Activated T-helper 2 cell treated with anti-CD3 and anti-CD28 coated beads, Interferon-gamma antibody, Interleukin-2, Interleukin-4, amounts not matched to agents 10 μg/mL and 5 μg/mL and 100 μg/mL, durations not matched to agents 14 hours and 24 hours and 36 hours (primary cell): ENCODE results near the gene COG5. TPM values are rescaled to one million over a fixed set of nuclear protein-coding genes. Genes with fewer than 3 reads are reported as not detected.

Experiments used
- DNase-seq: peaks from one replicate; pipeline ENCODE4 v3.0.0; 2021; ENCODE audit warnings: low spot score
- H3K27ac Mint-ChIP-seq: one replicate; pipeline ENCODE4 v1.8.0; 2021; ENCODE audit warnings: mixed read lengths
- H3K27me3 Mint-ChIP-seq: one replicate; pipeline ENCODE4 v1.8.0; 2021; ENCODE audit warnings: low read depth, mixed read lengths
- H3K36me3 Mint-ChIP-seq: one replicate; pipeline ENCODE4 v1.8.0; 2021; ENCODE audit warnings: low read depth, mixed read lengths
- H3K4me1 Mint-ChIP-seq: one replicate; pipeline ENCODE4 v1.8.0; 2021; ENCODE audit warnings: low read depth, mixed read lengths
- H3K4me3 Mint-ChIP-seq: one replicate; pipeline ENCODE4 v1.8.0; 2021; ENCODE audit warnings: low read depth, mild to moderate bottlenecking, moderate library complexity, mixed read lengths
- H3K9me3 Mint-ChIP-seq: one replicate; pipeline ENCODE4 v1.8.0; 2021; ENCODE audit warnings: mixed read lengths
- intact Hi-C: fragments of 100-400 bp; cut with micrococcal nuclease; formaldehyde crosslinking; loops from one replicate; pipeline ENCODE4 v1.15.1; 2023
- total RNA-seq: library from RNA; stranded (reverse); gene quantifications from 2 replicates; pipeline ENCODE4 v1.2.3, GENCODE V29; 2022

The COG5 gene
- total RNA-seq, 1 donor from 2014 or later = 35.2 TPM

DNA sequence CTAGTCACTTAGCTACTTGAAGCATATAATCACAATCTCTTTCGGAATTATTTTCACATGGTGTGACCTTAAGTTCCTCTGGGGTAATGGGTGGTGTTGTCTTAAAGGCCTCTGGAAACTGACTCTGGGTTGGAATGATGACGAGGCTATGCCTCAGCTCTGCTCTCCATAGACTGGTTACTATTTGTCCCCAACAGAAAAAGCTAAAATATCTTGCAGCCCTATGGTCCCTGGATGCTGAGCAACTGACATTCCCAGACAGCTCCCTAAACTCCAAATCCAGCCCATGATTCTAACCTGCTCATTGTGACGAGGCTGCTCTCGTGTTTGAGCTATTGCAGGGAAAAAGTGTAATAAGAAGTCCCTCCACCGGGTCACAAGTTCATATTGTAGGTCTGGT is 343.4 kb downstream of the COG5 start:
- Mint-ChIP-seq H3K4me3 (no peak overlapping the region), H3K4me1 (no peaks in the 10 kb centered on the region), H3K9me3 (peaks cover 6% of the 10 kb centered on the region), H3K36me3 (peaks cover 3% of the 10 kb centered on the region), H3K27ac (no peak overlapping the region), H3K27me3 (no peaks in the 10 kb centered on the region)
- DNase-seq = no peak
- intact Hi-C loops = no loop called here

DNA sequence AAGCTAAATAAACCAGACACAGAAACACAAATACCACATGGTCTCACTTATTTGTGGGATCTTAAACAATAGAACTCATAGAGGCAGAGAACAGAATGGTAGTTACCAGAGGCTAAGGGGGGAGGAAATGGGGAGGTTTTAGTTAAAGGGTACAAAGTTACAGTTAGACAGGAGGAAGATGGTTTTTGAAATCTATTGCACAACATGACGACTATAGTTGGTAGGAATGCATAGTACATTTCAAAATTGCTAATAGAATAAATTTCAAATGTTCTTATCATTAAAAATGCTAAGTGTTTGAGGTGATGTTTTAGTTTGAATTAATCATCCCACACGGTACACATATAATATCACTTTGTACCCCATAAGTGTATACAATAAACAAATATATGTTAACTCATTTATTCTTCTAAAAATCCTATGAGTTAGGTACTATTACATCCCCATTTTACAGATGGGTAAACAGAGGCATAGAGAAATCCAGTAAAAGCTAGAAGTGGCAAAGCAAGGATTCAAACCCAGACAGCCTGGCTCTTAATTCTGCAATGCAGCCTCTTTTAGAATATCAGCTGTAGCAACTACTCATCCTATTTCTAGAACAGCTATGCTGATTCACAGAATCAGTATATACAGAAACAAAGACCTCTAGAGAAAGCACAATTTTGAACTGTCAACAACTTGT is 344.0 kb downstream of the COG5 start:
- Mint-ChIP-seq H3K27me3 (no peaks in the 10 kb centered on the region), H3K4me1 (no peaks in the 10 kb centered on the region), H3K4me3 (no peak overlapping the region), H3K9me3 (peaks cover 11% of the 10 kb centered on the region), H3K27ac (no peak overlapping the region), H3K36me3 (peaks cover 7% of the 10 kb centered on the region)
- DNase-seq = no peak
- intact Hi-C loops = no loop called here

DNA sequence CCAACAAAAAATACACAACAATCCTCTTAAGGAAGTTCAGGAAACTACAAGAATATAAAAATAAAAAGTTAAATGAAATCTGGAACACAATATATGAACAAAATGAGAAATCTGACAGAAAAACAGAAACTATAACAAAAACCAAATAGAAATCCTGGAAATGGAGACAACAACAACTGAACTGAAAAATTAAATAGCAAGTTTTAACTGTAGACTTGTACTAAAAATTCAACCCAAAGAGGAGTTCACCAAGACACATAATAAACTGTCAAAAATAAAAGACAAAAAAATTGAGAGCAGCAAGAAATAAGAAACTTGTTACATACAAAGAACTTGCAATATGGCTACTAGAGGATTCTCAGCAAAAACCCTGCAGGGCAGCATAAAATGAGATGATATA is 349.8 kb downstream of the COG5 start:
- no peak overlapping the region for H3K4me3 Mint-ChIP-seq

DNA sequence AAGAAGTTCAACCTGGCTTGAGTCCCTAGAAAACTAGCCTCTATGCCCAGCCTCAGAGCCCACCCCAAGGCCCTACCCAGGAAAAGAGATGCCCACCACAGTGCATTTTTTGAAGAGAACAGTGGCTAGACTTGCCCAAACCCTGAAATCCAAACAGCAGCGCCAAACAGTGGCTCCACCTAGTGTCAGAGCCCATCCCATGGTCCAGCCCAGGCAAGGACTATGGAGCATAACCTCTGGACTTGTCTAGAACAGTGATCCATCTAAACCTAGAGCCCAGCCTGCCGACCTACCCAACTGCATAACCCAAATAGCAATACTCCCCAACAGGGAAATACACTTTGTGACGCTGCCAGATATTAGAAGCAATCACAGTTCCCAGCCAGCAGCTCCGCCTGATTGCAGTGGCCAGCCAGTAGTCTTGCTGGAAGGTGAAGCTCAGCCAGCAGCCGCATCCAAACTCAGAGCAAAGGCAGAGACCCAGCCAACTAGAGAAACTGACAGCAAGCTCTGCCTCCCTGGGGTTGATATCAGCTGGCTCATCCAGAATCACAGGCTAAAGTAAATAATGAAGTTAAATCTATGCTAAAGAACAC is 350.4 kb downstream of the COG5 start:
- Mint-ChIP-seq H3K36me3 (peaks cover 34% of the 10 kb centered on the region), H3K4me1 (no peaks in the 10 kb centered on the region), H3K4me3 (no peak overlapping the region), H3K27me3 (no peaks in the 10 kb centered on the region), H3K9me3 (peaks cover 21% of the 10 kb centered on the region), H3K27ac (no peak overlapping the region)
- no peak for DNase-seq
- intact Hi-C loops = no loop called here

More for the DNA sequence above, 349.8 kb downstream of the COG5 start:
- peaks cover 33% of the 10 kb centered on the region for H3K36me3 Mint-ChIP-seq
- intact Hi-C loops = no loop called here
- no peak overlapping the region for H3K27ac Mint-ChIP-seq
- no peak for DNase-seq
- H3K4me1 Mint-ChIP-seq = no peaks in the 10 kb centered on the region
- peaks cover 21% of the 10 kb centered on the region for H3K9me3 Mint-ChIP-seq
- no peaks in the 10 kb centered on the region for H3K27me3 Mint-ChIP-seq

DNA sequence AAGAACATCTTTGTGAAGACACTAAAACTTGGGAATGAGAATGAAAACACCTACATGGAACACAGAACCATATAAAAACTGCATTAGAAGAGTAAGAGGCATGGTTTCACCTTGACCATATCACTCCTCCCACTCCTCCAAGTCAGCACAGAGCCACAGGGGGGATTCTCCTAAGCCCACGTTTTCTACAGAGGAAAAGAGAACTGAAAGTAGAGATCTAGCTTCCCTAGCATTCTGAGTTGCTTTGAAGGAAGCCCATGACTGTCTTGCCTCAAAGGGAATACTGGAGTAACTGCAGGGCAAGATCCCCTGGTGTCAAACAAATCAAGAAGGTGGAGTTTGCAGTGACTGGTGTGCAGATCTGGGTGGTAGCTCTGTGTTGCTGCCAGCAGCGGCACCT is 351.0 kb downstream of the COG5 start:
- Mint-ChIP-seq H3K27ac (no peak overlapping the region), H3K27me3 (no peaks in the 10 kb centered on the region), H3K36me3 (peaks cover 34% of the 10 kb centered on the region), H3K4me3 (no peak overlapping the region), H3K4me1 (no peaks in the 10 kb centered on the region), H3K9me3 (peaks cover 21% of the 10 kb centered on the region)
- intact Hi-C loops = no loop called here
- DNase-seq = no peak

DNA sequence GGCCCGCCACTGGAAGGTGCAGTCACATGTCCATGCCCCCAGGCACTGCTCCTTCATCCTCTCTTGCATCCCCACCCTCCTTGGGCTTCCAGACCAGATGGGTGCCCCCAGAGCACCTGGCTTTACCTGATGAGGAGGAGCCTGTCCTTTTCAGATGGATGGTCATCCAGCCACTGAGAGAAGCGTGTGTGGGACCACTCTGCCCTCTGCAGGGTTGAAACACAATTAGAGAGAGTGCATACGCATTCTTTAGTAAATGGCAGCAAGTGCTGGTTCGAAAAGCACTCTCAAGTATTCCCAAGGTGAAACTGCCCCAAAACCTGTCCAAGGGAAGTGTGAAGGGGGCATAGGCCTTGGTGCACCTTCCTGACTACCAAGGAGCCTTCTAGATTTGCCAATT is 353.3 kb downstream of the COG5 start:
- no peaks in the 10 kb centered on the region for H3K4me1 Mint-ChIP-seq
- no peak for DNase-seq
- H3K27ac Mint-ChIP-seq = no peak overlapping the region
- peaks cover 15% of the 10 kb centered on the region for H3K9me3 Mint-ChIP-seq
- peaks cover 37% of the 10 kb centered on the region for H3K36me3 Mint-ChIP-seq
- no peaks in the 10 kb centered on the region for H3K27me3 Mint-ChIP-seq
- intact Hi-C loops = no loop called here
- H3K4me3 Mint-ChIP-seq = no peak overlapping the region

DNA sequence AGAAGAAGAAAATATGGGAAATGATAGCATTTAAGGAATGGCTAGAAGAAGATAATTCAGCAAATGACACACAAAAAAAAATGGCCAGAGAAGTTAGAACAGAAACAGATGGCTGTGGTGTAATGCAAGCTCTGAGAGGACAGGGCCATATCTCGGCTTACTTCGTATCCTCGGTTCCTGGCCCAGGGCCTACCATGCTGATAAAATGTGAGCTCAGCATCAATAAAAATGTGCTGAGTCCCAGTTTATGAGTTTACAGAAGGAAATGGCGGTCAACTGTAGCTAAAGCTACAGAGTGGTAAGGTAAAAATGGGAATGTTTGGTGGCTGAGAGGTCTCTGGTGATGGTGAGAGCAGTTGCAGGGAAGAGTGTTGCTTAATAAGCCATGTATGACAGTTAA is 354.2 kb downstream of the COG5 start:
- no peak for DNase-seq
- Mint-ChIP-seq H3K4me1 (no peaks in the 10 kb centered on the region), H3K36me3 (peaks cover 38% of the 10 kb centered on the region), H3K27me3 (no peaks in the 10 kb centered on the region), H3K27ac (no peak overlapping the region), H3K4me3 (no peak overlapping the region), H3K9me3 (peaks cover 9% of the 10 kb centered on the region)
- intact Hi-C loops = loop anchor here (10.0 kb wide), 1 partner anchor 665 kb away; no protein-coding TSS in a partner anchor

DNA sequence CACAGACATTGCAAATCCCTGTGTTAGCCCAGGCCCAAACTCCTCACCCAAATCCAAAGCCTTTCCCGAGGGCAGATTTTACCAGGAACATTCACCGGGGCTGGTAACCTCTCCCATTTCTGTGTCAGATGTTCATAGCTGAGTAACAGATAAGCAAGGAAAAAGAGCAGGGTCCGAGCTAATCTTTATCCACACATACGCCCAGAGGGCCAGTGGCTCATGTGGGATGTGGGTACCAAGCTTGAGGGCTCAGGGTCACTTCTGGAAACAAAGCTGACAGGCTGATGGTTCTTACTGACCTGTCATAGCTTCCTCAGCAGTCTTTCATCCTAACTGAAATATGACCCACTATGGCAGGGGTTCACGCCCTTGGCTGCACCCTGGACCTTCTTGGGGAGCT is 355.2 kb downstream of the COG5 start:
- Mint-ChIP-seq H3K9me3 (peaks cover 3% of the 10 kb centered on the region), H3K36me3 (peaks cover 42% of the 10 kb centered on the region), H3K27me3 (no peaks in the 10 kb centered on the region), H3K4me3 (no peak overlapping the region), H3K27ac (no peak overlapping the region), H3K4me1 (no peaks in the 10 kb centered on the region)
- intact Hi-C loops = loop anchor here (10.0 kb wide), 1 partner anchor 666 kb away; no protein-coding TSS in a partner anchor
- no peak for DNase-seq

DNA sequence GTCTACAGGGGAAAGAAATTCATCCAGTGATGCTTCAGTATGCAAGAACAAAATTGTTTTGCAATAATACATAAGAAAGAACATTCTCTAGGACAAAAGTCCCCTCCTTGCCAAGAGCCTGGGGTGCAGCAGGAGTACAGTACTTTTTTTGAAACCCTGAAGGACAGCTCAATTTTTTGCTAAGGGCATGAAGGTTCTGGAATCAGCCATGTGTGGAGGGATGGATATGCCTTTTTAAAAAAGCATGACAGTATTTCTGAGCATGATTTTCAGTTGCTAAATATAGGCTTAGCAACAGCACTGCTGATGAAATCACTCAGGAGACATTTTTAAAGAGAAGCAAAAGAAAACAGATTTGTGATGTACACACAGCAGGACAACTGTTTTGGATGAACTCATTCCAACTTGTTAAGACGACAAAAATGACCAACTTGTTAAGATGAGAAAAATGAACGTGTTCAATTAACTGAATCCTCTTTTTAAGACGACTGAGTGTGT is 355.6 kb downstream of the COG5 start:
- no peak overlapping the region for H3K27ac Mint-ChIP-seq
- no peaks in the 10 kb centered on the region for H3K9me3 Mint-ChIP-seq
- H3K4me1 Mint-ChIP-seq = no peaks in the 10 kb centered on the region
- intact Hi-C loops = loop anchor here (10.0 kb wide), 1 partner anchor 667 kb away; no protein-coding TSS in a partner anchor
- no peaks in the 10 kb centered on the region for H3K27me3 Mint-ChIP-seq
- peaks cover 37% of the 10 kb centered on the region for H3K36me3 Mint-ChIP-seq
- no peak for DNase-seq
- H3K4me3 Mint-ChIP-seq = no peak overlapping the region

DNA sequence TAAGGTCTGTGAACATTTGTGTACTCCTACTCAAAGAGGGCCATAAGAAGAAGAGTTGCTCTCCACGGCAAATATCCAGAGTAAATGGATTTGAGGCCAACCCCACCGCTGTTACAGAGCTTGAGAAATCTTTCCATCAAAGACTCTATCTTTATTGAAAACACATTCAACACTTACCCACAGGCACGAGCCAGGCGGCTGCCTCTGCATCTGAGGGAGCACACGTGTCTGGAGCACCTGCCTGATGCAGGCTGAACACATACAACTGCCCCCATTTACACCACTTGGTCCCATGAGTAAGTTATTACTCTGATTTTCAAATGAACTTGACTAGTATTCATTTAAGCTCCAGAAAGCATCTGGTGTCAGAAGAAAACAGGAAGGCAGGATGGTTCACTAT is 356.3 kb downstream of the COG5 start:
- Mint-ChIP-seq H3K4me1 (no peaks in the 10 kb centered on the region), H3K36me3 (peaks cover 37% of the 10 kb centered on the region), H3K4me3 (no peak overlapping the region), H3K9me3 (no peaks in the 10 kb centered on the region), H3K27me3 (no peaks in the 10 kb centered on the region), H3K27ac (no peak overlapping the region)
- no peak for DNase-seq
- intact Hi-C loops = loop anchor here (10.0 kb wide), 1 partner anchor 667 kb away; no protein-coding TSS in a partner anchor

DNA sequence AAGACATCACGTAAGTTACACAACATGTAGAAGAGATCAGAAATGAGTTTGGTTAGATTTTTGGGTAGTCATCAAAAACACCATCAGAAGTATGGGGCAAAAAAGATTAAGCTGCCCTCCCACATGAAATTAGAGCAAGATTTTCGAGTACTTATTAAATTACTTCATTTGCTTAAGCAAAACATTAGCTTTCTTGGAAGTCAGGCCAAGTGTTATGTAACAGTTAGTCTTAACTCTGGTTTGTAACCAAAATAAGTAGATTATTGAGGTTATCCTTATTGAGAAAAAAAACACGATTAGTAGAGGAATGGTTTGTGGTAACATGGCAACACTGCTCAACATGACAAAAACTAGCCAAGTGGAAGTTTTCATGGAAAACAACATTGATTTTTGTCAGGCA is 357.0 kb downstream of the COG5 start:
- Mint-ChIP-seq H3K36me3 (peaks cover 44% of the 10 kb centered on the region), H3K4me1 (no peaks in the 10 kb centered on the region), H3K9me3 (no peaks in the 10 kb centered on the region), H3K27ac (no peak overlapping the region), H3K27me3 (no peaks in the 10 kb centered on the region), H3K4me3 (no peak overlapping the region)
- DNase-seq = no peak
- intact Hi-C loops = loop anchor here (10.0 kb wide), 1 partner anchor 668 kb away; no protein-coding TSS in a partner anchor

DNA sequence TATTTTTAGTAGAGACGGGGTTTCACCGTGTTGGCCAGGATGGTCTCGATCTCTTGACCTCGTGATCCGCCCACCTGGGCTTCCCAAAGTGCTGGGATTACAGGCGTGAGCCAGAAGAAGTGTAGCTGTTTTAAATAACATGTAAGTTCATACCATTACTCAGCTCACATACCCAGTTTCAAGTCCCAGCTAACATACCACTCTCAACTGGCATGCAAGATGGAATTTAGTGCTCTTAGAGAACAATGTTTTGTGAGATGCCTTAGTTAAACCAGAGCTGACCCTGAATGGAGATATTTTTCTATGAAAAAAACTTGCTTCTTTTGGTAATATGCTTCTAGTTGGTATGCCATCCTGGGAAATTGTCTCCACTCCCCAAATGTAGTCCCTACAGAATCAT is 357.6 kb downstream of the COG5 start:
- H3K36me3 Mint-ChIP-seq = peaks cover 49% of the 10 kb centered on the region
- no peaks in the 10 kb centered on the region for H3K4me1 Mint-ChIP-seq
- intact Hi-C loops = loop anchor here (10.0 kb wide), 1 partner anchor 669 kb away; no protein-coding TSS in a partner anchor

DNA sequence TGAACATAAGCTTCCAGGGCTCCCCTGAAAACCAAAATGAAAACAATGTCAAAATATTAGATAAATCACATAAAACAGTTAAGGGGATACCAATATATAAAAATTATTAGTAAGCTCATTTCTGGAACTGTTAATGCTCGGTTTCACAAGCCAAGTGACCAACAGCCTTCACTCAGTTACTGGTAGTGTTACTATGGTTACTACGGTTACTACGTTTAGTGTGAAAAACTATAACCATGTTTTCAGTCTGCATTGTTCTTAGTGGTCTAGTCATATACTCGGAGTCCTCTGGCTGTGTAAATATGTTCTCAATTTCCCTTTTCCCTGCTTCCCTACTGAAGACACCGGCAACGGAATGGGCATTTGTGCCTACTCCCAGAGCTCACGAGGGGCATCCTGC is 360.1 kb downstream of the COG5 start:
- no peaks in the 10 kb centered on the region for H3K4me1 Mint-ChIP-seq
- no peak overlapping the region for H3K4me3 Mint-ChIP-seq
- no peak for DNase-seq
- no peak overlapping the region for H3K27ac Mint-ChIP-seq
- peaks cover 50% of the 10 kb centered on the region for H3K36me3 Mint-ChIP-seq
- intact Hi-C loops = loop anchor here (2.0 to 10.0 kb wide), 2 partner anchors 517 to 671 kb away; no protein-coding TSS in a partner anchor
- no peaks in the 10 kb centered on the region for H3K27me3 Mint-ChIP-seq
- H3K9me3 Mint-ChIP-seq = no peaks in the 10 kb centered on the region

More for the DNA sequence above, 357.6 kb downstream of the COG5 start:
- Mint-ChIP-seq H3K4me3 (no peak overlapping the region), H3K9me3 (no peaks in the 10 kb centered on the region), H3K27me3 (no peaks in the 10 kb centered on the region), H3K27ac (no peak overlapping the region)
- no peak for DNase-seq
